ENCODE data around the gene BTN3A1.
"Not testable (repeated sequence)": the region's sequence is repeated elsewhere in the genome, so short reads cannot be mapped to it uniquely, and the experiment has no call there.

The BTN3A1 gene

GRCh38 chr6:26439151-26440125 lies 37.4 kb downstream of the BTN3A1 start:
- in situ Hi-C loops (cut with MboI; ENCODE audit: low sequenced_read_pairs) = no loop called here

- in situ Hi-C loops (cut with MboI; ENCODE audit: low sequenced_read_pairs) = no loop called here
Measured at GRCh38 chr6:26440977-26441358, 38.9 kb downstream of the BTN3A1 start.

- in situ Hi-C loops (cut with MboI; ENCODE audit: low sequenced_read_pairs) = no loop called here
Measured at GRCh38 chr6:26441977-26442376, 39.9 kb downstream of the BTN3A1 start.

- in situ Hi-C loops (cut with MboI; ENCODE audit: low sequenced_read_pairs) = no loop called here
Measured at GRCh38 chr6:26445934-26446667, 44.0 kb downstream of the BTN3A1 start.

GRCh38 chr6:26447257-26447656 lies 45.2 kb downstream of the BTN3A1 start:
- in situ Hi-C loops (cut with MboI; ENCODE audit: low sequenced_read_pairs) = no loop called here

GRCh38 chr6:26450240-26450639 lies 48.2 kb downstream of the BTN3A1 start:
- in situ Hi-C loops (cut with MboI; ENCODE audit: low sequenced_read_pairs) = no loop called here

- in situ Hi-C loops (cut with MboI; ENCODE audit: low sequenced_read_pairs) = no loop called here
Measured at GRCh38 chr6:26452631-26453235, 50.7 kb downstream of the BTN3A1 start.

- in situ Hi-C loops (cut with MboI; ENCODE audit: low sequenced_read_pairs) = no loop called here
Measured at GRCh38 chr6:26454631-26455030, 52.6 kb downstream of the BTN3A1 start.

GRCh38 chr6:26455357-26455970 lies 53.4 kb downstream of the BTN3A1 start:
- in situ Hi-C loops (cut with MboI; ENCODE audit: low sequenced_read_pairs) = no loop called here

GRCh38 chr6:26457264-26457805 lies 55.3 kb downstream of the BTN3A1 start:
- in situ Hi-C loops (cut with MboI; ENCODE audit: low sequenced_read_pairs) = no loop called here

GRCh38 chr6:26457806-26458688 lies 56.0 kb downstream of the BTN3A1 start, which contains the start of gene BTN2A1:
TSS of gene BTN2A1 (plus strand) at chr6:26457955. CDS start at chr6:26458637, 682 bp downstream.
- in situ Hi-C loops (cut with MboI; ENCODE audit: low sequenced_read_pairs) = no loop called here

GRCh38 chr6:26459023-26459810 lies 57.1 kb downstream of the BTN3A1 start:
- in situ Hi-C loops (cut with MboI; ENCODE audit: low sequenced_read_pairs) = no loop called here

- in situ Hi-C loops (cut with MboI; ENCODE audit: low sequenced_read_pairs) = not testable (repeated sequence)
Measured at GRCh38 chr6:26461353-26461752, 59.3 kb downstream of the BTN3A1 start.

GRCh38 chr6:26464014-26464413 lies 61.9 kb downstream of the BTN3A1 start:
- in situ Hi-C loops (cut with MboI; ENCODE audit: low sequenced_read_pairs) = no loop called here

GRCh38 chr6:26464416-26465131 lies 62.5 kb downstream of the BTN3A1 start:
- in situ Hi-C loops (cut with MboI; ENCODE audit: low sequenced_read_pairs) = no loop called here

Data from hTERT RPE-1 (cell line).